DMS53 treated with DMSO at 0.1 percent for 48 hours (cell line): ENCODE data around the gene AKAP8.
"Not testable (repeated sequence)": the region's sequence is repeated elsewhere in the genome, so short reads cannot be mapped to it uniquely, and the experiment has no call there.

ENCODE experiments used
- DNase-seq: peaks from one replicate; lab custom pipeline; 2025; ENCODE audit not compliant: unreplicated experiment; lab: John Stamatoyannopoulos, UW

The AKAP8 gene

DNA sequence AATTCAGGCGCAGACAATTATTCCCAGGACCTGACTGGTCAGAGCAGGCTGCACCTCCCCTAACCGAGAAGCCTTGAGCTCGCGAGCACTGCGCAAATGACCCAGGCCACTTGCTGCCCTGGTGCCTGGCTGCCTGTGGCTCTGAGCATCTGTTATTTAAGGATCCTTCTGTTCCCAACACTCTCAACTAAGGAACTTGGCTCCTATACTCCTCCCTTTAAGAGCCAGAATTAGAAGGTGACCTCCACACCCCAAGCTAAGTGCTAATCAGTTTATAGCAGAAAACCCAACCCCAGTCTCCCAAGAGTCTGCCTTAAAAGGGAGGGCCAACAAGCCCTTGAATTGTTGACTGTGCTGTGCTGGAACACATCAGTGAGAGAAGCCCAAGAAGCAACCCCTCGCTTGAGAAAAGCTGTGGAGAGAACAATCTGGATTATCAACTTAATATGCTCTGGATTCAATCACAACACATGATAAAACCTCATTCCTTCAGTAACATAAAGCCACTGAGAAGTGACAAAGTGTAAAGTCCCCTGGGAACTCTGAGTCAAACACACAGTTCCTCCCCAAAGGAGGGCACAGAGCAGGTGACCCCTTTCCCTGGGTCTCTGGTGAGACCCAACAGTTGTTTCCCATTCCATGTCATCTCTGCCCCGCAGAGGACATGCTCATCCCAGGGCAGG lies 24.7 kb upstream of the AKAP8 start:
- no peak for DNase-seq

DNA sequence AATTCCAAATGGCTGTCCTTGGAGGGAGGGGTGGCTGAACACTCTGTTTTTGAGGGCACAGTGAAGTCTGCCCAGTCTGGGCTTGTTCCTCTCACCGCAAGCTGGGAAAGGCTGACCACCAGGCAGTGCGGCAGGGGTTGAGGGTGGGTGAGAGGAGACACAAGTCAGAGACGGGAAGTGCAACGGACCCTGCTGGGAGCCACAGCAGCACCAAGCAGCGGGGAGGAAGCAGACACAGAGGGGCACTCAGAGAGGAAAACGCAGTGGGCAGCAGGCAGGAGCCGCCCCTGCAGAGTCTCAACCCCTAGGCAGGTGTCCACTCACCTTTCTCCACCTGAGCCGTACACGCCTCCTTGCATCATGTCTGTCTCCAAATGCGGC lies 23.6 kb upstream of the AKAP8 start:
- no peak for DNase-seq

DNA sequence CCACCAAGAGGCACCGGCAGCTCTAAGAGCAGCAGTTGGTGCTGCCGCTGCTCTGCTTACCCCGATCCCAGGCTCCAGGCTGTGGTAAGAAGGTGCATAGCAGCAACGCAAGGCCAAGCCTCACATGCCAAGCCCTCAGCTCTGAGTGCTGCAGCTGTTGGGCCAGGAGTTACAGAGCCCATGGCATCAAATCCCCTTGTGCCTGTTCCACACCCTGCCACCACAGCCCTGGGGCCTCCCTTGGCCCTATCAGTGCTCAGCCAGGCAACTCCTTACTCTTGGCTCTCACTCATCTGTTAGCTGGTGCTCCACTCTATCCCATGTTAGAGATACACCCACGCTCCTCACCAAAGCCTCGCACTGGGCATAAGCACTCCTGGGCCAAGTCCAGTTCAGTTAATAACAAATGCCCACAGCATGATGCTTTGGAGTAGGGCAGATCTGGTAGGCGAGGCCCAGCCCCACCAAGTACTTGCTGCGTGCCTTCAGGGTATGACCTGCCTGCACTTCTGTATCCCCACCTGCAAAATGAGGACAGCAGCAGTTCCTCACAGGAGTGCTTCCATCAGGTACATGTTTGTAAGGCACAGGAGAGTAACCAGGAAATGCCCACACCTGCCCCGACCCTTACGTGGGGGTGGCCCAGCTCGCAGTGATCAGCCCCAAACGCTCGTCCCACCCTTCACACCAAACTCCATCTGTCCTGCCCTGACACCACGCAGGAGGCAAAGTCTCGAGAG lies 23.0 kb upstream of the AKAP8 start:
- no peak for DNase-seq

DNA sequence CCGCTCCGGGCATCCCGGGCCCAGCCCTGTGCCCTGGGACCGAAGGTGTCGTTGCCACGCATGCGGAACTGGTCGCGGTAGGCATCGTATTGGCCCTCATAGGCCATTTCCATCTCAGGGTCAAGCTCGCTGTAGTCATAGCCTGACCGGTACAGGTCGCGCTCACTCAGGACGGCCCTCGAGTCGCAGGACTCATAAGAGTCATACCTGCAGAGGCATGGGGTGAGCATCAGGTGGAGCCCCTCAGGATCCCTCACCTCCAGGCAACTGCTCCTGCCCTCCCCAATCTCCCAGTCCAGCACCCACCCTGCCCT lies 21.8 kb upstream of the AKAP8 start:
- no peak for DNase-seq

DNA sequence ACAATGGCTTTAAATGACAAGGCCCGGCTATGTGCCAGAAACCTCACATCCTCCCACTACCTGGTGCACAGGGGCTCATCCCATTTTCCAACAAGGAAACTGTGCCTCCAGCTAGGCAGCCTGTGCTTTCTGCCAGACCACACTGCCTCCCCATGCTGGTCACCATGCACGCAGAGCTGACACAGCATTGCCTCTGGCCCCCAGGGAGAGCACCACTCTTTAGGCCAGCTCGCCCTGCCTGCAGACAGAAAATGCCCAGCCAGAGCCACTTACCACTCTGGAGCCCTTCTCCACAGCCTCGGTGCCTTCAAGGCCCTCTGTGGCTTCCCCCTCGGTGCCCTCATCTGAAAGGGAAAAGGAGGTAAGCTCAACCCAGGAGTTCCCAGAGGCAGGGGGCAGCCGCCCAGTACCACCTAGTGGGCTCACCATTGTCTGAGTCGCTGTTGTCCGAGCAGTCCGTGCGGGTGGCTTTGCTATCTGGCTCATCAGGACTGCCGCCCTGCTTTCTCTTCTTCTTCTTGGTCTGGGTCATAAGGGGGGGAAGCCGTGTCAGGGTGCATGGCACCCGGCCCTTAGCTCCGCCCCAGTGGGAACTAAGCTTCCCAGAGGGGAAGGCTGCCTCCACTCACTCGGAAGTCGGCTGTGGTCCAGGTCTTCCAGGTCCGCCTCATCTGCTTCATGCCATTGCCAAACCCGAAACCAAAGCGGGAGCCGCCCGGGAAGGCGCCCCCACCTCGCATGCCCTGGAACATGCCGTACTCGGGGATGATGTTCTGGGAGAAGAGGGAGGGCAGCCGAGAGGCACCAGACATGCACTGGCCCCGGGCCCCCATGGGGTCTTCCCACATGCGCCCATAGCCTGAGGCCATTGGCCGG lies 21.2 kb upstream of the AKAP8 start:
- no peak for DNase-seq

DNA sequence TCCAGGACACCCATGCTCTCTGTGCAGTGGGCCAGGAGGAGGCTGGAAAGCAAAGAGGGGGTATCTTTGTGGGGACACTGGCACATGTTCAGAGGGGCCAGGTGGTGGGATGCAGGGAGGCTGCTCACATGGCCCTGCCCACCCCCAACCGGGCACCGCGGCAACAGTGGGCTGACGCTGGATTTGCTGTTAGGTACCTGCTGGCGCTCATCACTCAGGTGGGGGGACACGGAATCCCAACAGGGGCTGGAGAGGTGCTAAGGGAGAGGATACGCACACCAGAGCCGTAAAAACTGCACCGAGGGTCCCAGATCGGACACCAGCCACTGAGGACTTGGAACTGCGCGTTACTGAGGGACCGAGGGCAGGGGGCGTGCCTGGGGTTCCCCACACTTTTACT lies 20.0 kb upstream of the AKAP8 start:
- no peak for DNase-seq

DNA sequence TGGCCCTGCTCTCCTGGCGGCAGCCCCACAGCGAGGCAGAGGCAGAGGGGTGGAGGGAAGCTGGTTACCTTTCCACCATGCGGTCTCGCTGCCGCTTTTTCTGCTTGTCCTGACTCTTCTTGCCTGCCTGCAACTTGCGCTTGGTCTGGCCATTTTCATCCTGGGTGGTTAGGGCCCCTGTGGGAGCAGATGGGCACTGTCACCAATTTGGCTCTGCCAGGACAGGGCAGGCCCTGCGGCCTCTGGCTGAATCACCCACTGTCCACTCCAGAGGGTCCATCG lies 19.6 kb upstream of the AKAP8 start:
- DNase-seq, result no peak

DNA sequence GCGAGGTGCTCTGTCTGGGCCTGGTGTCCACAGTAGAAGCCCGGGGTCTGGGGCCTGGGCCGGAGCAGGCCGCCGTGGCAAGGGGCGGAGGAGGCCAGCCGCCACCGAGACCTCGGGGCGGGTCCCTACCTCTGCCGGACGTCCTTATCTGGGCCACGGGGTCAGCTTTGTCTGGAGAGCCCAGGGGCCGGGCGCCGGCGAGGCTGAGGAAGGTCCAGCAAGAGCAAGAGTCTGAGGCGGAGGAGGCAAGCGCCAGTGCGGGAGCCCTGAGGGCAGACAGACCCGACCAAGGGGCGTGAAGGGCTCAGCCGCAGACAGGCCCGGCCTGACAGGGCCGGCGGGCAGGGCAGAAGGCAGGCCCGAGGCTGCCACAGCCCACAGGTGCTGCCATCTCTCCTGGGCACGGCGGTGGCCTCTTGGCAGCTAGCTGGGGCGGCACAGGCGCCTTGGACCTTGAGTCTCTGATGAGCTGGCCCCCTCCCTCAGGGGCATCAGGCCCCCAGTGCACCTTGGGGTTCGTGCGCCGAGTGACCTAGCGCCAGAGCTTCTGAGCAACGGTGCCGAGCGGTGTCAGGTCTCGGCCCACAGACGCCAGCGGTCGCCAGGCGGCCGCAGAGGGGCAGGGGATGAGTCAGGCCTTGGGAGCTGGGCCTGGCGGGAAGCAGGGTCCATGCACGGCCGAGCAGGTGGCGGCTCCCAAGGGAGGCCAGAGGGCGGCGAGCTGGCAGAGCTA lies 19.1 kb upstream of the AKAP8 start:
- no peak for DNase-seq

DNA sequence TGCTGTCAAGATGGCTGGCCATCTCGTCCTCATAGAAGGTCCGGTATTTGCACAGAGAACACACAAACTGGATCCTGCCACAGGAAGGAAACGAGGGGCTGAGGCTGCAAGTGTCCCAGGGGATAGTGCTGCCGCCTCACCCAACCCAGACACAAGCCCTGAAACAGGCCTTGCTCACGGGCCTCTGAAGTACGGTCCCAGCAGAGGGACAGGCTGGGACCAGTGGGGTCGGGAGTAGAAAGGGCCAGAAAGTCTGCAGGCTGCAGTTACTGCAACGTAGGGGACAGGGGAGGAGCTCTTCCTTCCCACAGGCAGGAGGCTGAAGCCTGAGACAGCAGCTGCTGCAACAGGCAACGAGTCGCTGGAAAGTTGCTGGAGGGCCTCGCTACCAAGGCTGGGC lies 18.2 kb upstream of the AKAP8 start:
- DNase-seq, result no peak

DNA sequence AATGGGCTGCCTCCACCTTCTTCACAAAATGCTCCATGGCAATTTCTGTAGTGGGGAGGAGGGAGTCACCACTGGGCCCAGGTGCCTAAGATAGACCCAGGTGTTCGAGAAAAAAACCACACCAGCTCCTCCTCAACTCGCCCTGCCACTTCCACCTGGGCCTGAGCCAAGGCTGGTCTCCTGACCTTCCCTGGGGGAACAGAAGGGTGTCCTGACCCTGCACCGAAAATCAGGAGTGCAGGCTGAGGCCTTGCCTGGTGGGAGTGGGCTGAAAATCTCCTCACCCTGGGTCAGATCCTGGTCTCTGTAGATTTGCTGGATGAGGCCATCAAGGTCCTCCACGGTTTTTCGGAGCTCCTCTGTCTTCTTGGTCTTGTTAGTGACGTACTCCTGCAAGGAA lies 17.6 kb upstream of the AKAP8 start:
- no peak for DNase-seq

DNA sequence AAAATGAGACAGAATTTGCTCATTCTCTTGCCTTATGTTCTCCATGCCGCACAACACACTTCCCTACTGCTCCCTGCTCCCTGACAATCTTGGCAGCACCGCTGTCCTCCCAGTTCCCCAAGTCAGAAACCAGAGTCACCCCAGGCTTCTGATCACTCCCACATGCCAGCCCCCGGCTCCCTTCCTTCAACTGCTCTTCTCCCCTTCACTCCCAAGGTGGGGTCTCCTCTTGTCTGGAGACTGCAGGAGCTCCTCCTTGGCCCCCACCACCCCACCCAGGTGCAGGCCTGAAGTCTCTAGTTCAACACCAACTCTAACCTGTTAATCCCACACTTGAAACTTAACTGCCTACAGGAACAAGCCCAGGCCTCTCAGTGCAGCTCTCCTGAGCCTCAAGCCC lies 16.8 kb upstream of the AKAP8 start:
- DNase-seq, result no peak

DNA sequence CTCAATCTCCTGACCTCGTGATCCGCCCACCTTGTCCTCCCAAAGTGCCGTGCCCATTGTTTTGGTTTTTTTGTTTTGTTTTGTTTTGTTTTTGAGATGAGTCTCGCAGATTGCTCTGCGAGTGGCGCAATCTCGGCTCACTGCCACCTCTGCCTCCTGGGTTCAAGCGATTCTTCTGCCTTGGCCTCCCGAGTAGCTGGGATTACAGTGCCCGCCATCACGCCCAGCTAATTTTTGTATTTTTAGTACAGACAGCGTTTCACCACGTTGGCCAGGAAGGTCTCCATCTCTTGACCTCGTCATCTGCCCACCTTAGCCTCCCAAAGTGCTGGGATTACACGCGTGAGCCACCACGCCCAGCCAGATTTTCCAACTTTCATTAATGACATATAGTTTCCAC lies 15.7 kb upstream of the AKAP8 start:
- not testable (repeated sequence) for DNase-seq

DNA sequence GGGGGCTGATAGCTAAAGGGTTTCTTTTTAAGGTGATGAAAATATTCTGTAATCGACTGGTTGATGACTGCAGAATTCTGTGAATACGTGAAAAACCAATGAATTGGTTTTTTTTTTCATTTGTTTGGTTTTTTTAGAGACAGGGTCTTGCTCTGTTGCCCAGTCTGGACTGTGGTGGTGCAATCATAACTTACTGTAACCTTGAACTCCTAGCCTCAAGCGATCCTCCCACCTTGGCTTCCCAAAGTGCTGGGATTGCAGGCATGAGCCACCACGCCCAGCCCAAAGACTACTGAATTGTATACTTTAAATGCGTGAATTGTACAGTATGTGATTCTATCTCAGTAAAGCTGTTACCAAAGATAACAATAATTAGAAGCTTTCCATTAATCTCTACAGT lies 14.8 kb upstream of the AKAP8 start:
- no peak for DNase-seq

DNA sequence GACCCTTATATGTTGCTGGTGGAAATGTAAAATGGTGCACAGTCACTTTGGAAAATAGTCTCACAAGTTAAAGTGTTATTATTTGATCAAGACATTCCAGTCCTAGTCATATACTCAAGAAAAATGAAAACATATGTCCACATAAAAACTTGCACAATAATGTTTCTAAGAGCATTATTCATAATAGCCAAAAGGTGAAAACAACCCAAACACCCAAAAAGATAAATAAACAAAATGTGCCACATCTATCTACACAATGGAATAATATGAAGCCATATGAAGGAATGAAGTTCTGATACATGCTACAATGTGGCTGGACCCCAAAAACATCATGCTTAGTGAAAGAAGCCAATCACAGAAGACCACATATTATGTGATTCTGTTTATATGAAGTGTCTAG lies 14.4 kb upstream of the AKAP8 start:
- DNase-seq, result no peak

DNA sequence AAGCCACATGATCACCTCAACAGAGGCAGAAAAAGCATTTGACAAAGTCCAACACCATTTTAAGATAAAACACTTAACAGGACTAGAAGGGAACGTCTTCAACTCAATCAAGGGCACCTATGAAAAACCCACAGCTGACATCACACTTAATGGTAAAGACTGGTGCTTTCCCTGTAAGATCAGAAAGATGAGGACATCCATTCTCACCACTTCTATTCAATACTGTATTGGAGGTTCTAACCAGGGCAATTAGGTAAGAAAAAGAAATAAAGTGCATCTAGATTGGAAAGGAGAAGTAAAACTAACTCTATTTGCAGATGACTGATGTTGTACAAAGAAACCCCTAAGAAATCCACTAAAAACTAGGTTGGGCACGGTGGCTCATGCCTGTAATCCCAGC lies 11.2 kb upstream of the AKAP8 start:
- DNase-seq, result no peak

DNA sequence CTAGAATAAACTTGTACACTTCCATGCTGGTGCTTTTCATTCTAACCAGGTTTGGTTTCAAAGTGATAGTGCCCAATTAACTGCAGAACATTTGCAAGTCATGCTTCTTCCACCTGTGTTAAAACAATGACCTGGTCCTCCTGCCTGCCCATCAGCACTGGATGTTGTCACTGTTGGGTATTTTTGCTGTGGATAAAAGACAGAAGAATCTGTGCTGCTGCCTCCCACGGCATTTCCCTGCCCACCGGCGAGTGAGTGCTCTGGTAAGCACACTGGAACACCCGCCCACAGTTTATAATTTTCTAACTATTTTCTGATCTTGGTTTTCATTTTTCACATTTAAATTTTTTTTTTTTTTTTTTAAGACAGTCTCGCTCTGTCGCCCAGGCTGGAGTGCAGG lies 2.3 kb upstream of the AKAP8 start:
- DNase-seq, result no peak

DNA sequence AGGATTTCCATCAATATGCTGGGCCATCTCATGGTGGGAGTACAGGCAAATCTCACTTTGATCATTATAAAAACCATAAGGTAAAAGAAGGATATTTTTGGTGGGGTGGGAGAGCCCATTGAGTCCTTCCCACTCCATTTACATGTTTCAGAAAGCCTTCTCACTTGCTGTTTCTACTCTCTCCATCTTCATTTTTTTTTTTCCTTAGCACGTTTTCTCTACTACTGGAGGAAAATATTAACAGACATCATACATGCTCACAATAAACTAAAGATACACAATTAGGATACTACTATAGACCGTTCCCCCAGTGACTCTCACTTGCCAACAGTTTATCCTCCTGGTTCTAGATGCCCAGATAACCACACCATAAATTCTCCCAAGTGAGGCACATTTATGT lies 1.8 kb upstream of the AKAP8 start:
- DNase-seq, result no peak

DNA sequence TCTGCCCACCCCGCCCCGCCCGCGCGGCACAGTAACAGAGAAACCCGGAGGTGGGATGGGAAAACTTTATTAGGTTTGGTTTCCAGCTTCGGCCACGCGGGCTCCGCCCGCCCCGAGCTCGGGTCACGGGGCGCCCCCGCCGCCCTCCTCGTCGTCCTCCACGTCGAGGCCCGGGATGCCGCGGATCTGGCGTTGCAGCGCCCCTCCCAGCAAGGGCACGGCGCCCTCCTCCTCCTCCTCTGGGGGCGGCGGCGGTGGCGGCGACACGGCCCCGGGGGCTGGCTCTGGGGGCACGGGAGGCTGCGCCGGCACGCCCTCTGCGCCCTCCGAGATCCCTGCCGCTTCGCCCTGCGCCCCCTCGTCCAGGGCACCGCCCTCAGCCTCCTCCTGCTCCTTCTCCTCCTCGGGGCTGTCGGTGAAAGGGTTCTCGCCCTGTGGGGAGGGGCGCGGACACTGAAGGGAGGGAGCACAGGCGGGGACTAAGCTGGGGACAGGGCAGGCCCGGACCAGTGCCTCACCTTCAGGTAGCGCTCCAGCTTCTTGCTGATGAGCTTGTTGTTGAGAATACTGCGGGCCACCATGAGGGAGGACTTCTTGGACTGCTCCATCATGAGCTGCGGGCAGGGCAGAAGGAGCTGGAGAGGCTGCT lies 536 bp upstream of the AKAP8 start:
- DNase-seq, result peak; percentile 40

DNA sequence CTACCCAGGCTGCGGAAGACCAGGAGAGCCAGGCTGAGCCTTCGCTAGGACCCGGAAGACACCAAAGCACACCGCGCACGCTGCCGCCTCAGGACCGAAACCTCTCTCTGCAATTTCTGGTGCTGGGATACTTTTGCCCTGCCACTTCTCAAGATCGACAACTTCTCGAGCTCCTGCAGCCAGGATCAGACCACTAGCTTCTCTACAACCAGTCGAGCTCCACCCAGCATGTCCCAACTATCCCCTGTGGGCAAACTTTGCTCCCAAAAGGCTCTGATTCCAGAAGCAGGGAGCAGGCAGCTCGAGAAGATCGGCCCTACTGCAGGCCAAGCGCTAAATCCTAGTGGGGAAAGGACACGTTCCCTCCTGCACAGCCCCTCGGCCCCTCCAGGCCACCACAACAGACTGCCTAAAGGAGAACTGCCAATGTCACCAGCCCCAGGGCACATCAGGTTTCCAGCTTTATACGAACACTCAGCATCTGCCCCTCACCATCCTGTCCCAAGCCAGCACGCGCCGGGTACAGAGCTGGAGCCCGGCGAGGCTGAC lies 979 bp downstream of the AKAP8 start:
- peak; percentile 44 for DNase-seq

DNA sequence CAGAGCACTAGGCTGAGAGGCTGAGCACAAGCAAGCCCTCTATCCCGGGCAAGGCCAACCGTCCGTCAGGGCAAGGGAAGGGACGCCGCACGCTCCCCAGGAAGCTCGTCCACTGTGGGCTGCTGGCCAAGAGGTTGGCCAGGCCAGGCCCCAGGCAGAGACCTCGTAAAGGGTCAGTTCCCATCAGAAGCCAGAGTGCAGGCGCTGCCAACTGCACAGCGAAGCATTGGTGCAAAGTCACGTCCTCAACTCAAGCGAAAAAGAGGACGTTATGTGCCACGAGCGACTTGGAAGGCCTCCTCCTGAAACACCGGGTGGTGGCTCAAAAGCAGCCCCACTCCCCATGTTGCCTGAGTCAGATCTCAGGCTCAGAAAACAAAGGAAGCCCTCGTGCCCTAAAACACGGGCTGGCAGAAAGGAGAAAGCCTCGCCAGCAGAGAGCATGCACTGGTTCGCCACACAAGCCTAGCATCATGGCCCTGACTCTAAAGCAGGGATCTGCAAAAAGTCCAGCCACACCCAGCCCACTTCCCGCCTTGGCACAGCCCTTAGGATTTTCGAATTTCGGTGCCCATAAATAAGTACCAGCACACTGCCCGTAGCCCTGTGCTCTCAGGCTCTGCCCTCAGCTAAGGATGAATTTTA lies 4.7 kb downstream of the AKAP8 start:
- no peak for DNase-seq
